ENCODE results near the gene ARMC9.

The ARMC9 gene, protein sequence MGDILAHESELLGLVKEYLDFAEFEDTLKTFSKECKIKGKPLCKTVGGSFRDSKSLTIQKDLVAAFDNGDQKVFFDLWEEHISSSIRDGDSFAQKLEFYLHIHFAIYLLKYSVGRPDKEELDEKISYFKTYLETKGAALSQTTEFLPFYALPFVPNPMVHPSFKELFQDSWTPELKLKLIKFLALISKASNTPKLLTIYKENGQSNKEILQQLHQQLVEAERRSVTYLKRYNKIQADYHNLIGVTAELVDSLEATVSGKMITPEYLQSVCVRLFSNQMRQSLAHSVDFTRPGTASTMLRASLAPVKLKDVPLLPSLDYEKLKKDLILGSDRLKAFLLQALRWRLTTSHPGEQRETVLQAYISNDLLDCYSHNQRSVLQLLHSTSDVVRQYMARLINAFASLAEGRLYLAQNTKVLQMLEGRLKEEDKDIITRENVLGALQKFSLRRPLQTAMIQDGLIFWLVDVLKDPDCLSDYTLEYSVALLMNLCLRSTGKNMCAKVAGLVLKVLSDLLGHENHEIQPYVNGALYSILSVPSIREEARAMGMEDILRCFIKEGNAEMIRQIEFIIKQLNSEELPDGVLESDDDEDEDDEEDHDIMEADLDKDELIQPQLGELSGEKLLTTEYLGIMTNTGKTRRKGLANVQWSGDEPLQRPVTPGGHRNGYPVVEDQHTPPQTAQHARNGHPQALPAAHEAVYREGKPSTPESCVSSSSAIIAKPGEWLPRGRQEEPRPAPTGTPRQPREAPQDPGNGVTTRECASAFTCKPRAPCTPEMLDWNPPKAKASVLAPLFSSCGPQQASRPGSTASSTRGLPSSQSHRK

DNA sequence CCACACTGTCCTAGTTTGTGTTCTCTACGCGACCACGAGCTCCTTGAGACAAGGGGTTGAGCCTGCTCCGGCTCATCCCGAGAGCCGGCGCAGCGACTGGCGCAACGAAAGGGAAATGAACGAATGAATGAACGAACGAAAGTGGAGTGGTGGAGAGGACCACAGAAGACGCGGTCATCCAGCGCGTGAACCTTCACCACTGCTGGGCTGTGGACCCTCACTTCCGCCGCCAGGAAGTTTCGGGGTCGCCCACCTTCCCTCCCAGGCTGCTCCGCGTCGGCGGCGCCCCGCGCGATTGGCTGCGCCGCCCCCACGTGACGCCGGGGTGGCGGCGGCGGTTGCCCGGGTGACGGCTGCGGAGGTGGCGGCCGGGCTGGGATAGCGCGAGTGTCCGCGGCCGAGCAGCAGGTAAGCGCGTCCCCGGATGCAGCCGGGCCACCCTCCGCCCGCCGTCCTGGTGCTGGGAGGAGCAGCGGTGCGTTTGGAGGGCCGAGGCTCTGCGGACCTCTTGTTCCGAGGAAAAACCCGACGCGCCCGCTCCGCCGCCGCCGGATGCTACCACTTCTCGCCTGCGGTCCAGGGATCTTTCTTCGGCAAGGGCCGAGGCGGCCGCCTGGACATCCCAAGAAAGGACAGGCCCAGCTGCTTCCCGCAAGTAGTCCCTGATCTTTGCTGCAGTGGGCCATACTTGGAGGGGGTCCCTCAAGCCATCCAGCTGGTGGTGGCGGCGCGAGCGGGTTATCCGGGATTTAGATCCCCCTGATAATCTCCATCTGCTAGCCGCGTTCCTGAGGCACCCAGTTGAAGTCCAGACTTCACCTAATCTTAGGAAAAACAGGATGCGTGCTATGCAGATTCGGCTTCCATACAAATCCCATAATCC is at the start of gene ARMC9:
ARMC9 (plus strand) TSS at position 341 of the 883 bp plus-strand sequence. CDS start 7,608 bp downstream, outside the sequence.
- no peak for DNase-seq (ENCODE audit: low read depth)
- H3K4me3 ChIP-seq (ENCODE audit: low read depth, low read length), result peak within 1 kb of the TSS; percentile 71

- no peak overlapping the region for H3K4me3 ChIP-seq (ENCODE audit: low read depth, low read length)
- DNase-seq (ENCODE audit: low read depth), result peak; percentile 68
These were observed 45.5 kb upstream of the ARMC9 start for GRCh38 chr2:231152800-231153557.

DNA sequence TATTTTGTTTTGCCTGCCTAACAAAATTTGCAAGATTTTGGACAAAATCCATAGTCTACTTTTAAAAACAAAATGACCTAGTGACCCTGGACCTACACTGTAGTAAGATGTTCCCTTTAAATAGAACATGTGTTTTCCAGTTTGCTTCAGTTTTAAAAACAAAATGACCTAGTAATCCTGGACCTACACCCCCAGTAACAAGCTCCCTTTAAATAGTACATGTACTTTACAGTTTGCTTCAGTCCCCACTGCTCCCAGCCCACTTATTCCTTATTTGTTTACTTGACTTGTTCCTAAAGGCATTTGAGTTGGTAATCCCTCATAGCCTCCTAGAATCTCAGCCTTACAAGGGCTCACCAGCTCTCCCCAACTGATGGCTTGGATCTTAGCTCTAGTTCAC is 39.1 kb upstream of the ARMC9 start:
- H3K4me3 ChIP-seq (ENCODE audit: low read depth, low read length), result no peak overlapping the region

GRCh38 chr2:231160701-231161100 is 37.7 kb upstream of the ARMC9 start:
- H3K4me3 ChIP-seq (ENCODE audit: low read depth, low read length), result no peak overlapping the region
- DNase-seq (ENCODE audit: low read depth), result no peak

More for the DNA sequence above, 39.1 kb upstream of the ARMC9 start:
- no peak for DNase-seq (ENCODE audit: low read depth)

- no peak for DNase-seq (ENCODE audit: low read depth)
These were observed 37.1 kb upstream of the ARMC9 start for GRCh38 chr2:231161252-231161839.

GRCh38 chr2:231161877-231162329 is 36.5 kb upstream of the ARMC9 start:
- H3K4me3 ChIP-seq (ENCODE audit: low read depth, low read length), result no peak overlapping the region
- peak; percentile 98 for DNase-seq (ENCODE audit: low read depth)

More at GRCh38 chr2:231161252-231161839, 37.1 kb upstream of the ARMC9 start:
- no peak overlapping the region for H3K4me3 ChIP-seq (ENCODE audit: low read depth, low read length)

- H3K4me3 ChIP-seq (ENCODE audit: low read depth, low read length), result no peak overlapping the region
- no peak for DNase-seq (ENCODE audit: low read depth)
These were observed 35.4 kb upstream of the ARMC9 start for GRCh38 chr2:231163011-231163410.

DNA sequence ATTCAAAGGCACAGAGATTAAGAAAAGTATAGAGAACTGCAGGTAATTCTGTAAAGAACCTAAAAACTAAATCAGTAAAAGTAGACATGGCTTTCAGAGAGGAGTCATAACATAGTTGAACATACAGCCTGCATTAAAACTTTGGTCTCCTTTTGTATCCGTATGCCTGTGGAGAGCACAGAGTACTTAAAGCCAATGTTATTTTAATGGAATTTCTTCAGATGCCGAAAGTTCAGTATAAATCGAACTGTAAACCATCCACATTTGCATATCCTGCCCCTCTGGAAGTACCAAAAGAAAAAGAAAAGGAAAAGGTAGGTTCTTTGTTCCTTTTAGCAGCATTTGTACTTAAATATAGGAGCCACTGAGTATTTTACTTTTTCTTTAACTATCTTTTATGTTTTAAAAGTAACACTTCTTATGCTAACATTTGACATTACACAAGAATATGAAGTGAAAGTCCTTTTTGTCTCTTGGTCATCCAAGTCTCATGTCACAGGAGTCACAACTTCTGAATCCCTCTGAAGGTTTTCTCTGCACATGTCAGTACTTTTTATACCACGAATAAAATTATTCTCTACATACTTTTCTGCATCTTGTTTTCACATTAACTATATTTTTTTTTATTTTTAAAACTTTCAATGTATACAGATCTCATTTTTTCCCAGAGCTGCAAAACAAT is 34.9 kb upstream of the ARMC9 start:
- H3K4me3 ChIP-seq (ENCODE audit: low read depth, low read length), result no peak overlapping the region
- DNase-seq (ENCODE audit: low read depth), result no peak

DNA sequence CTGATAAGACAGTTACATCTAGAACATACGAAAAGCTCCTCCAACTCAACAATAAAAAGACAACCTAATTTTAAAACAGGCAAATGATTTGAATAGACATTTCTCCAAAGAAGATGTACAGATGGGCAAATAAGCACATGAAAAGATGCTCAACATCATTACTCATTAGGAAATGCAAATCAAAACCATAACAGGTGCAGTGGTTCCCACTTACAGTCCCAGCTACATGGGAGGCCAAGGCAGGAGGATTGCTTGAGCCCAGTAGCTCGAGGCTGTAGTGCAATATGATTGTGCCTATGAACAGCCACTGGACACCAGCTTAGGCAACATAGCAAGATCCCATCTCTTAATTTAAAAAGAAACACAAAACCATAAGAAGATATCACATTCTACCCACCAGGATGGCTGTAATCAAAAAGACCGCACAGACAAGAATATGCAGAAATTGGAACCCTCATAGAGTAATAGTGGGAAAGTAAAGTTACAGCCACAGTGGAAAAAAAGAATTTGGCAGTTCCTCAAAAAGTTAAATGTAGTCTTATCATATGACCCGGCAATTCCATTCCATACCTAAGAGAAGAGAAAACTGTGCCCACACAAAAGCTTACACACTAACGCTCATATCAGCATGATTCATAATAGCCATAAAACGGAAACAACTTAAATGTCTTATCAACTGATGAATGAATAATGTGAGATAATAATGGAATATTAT is 30.5 kb upstream of the ARMC9 start:
- no peak for DNase-seq (ENCODE audit: low read depth)

GRCh38 chr2:231168460-231169139 is 29.8 kb upstream of the ARMC9 start:
- DNase-seq (ENCODE audit: low read depth), result no peak
- no peak overlapping the region for H3K4me3 ChIP-seq (ENCODE audit: low read depth, low read length)

More for the DNA sequence above, 30.5 kb upstream of the ARMC9 start:
- H3K4me3 ChIP-seq (ENCODE audit: low read depth, low read length), result no peak overlapping the region

- no peak for DNase-seq (ENCODE audit: low read depth)
These were observed 28.9 kb upstream of the ARMC9 start for GRCh38 chr2:231169488-231169887.

GRCh38 chr2:231170055-231170454 is 28.4 kb upstream of the ARMC9 start:
- DNase-seq (ENCODE audit: low read depth), result no peak
- H3K4me3 ChIP-seq (ENCODE audit: low read depth, low read length), result no peak overlapping the region

More at GRCh38 chr2:231169488-231169887, 28.9 kb upstream of the ARMC9 start:
- no peak overlapping the region for H3K4me3 ChIP-seq (ENCODE audit: low read depth, low read length)

- no peak for DNase-seq (ENCODE audit: low read depth)
- no peak overlapping the region for H3K4me3 ChIP-seq (ENCODE audit: low read depth, low read length)
These were observed 26.4 kb upstream of the ARMC9 start for GRCh38 chr2:231172025-231172424.

- DNase-seq (ENCODE audit: low read depth), result no peak
These were observed 24.2 kb upstream of the ARMC9 start for GRCh38 chr2:231174211-231174651.

GRCh38 chr2:231176066-231176465 is 22.4 kb upstream of the ARMC9 start:
- DNase-seq (ENCODE audit: low read depth), result no peak
- H3K4me3 ChIP-seq (ENCODE audit: low read depth, low read length), result no peak overlapping the region

More at GRCh38 chr2:231174211-231174651, 24.2 kb upstream of the ARMC9 start:
- H3K4me3 ChIP-seq (ENCODE audit: low read depth, low read length), result no peak overlapping the region

- DNase-seq (ENCODE audit: low read depth), result no peak
- H3K4me3 ChIP-seq (ENCODE audit: low read depth, low read length), result no peak overlapping the region
These were observed 21.0 kb upstream of the ARMC9 start for GRCh38 chr2:231177156-231178025.

Measured in skeletal muscle cell (primary cell).